Neural progenitor cell (in vitro differentiated cells): ENCODE results near the gene HLF.

Experiments
- CTCF ChIP-seq: fragments of 200-600 bp; sonication (generic); IDR thresholded peaks from 2 replicates; pipeline ENCODE4 v1.5.1; 2017; ENCODE audit warnings: antibody characterized with exemption, mild to moderate bottlenecking
- EZH2phosphoT487 ChIP-seq: fragments of 200-600 bp; sonication (generic); IDR thresholded peaks from 2 replicates; pipeline ENCODE4 v1.6.1; 2017; ENCODE audit warnings: antibody characterized with exemption

- no peak for TF ChIP-seq CTCF
- no peak for TF ChIP-seq EZH2phosphoT487
These were observed 8.2 kb downstream of the HLF start for GRCh38 chr17:55272711-55273578.
